Peyer's patch (tissue), 4 donors: Measurements from ENCODE around the gene TSGA10. TPM values are rescaled to one million over a fixed set of nuclear protein-coding genes. Genes with fewer than 3 reads are reported as not detected.
A peak's percentile ranks its signal among the peaks of the same experiment; 100 is the strongest.

Source experiments
- DNase-seq, 3 donors: peaks; one replicate each; pipeline ENCODE4 v3.0.0-alpha.2; 2017 to 2019
- H3K27ac ChIP-seq, 4 donors: fragments of 200-600 bp; sonication (generic); one replicate each; pipeline ENCODE4 v1.5.1; 2016 to 2019
- H3K27me3 ChIP-seq, 2 donors: fragments of 200-600 bp; sonication (generic); one replicate each; pipeline ENCODE4 v1.5.1; 2019
- H3K36me3 ChIP-seq, 3 donors: fragments of 200-600 bp; sonication (generic); one replicate each; pipeline ENCODE4 v1.5.1; 2016 to 2019
- H3K4me1 ChIP-seq, 4 donors: fragments of 200-600 bp; sonication (generic); one replicate each; pipeline ENCODE4 v1.5.1; 2016 to 2019
- H3K4me3 ChIP-seq, 4 donors: fragments of 200-600 bp; sonication (generic); 1 replicate in 3 of 4; 2 replicates in 1 of 4; pipeline ENCODE4 v1.5.1; 2016 to 2019; ENCODE audit warnings: mild to moderate bottlenecking in 1 of 4
- H3K9me3 ChIP-seq, 4 donors: fragments of 200-600 bp; sonication (generic); one replicate each; pipeline ENCODE4 v1.5.1; 2016 to 2019; ENCODE audit warnings: mild to moderate bottlenecking in 1 of 4
- CTCF ChIP-seq, 6 experiments: fragments of 450-650 bp in 4 of 6; fragments of 200-600 bp in 2 of 6; sonication (generic) in 1 of 6; IDR thresholded peaks; one replicate each; pipeline ENCODE4 v1.5.1; 2017 to 2019; ENCODE audit warnings: antibody characterized with exemption in 6 of 6, mild to moderate bottlenecking in 3 of 6, moderate library complexity in 1 of 6
- POLR2A ChIP-seq, 2 donors: fragments of 450-650 bp; IDR thresholded peaks; one replicate each; pipeline ENCODE4 v1.5.1; 2017; ENCODE audit warnings: antibody characterized with exemption in 2 of 2, mild to moderate bottlenecking in 2 of 2, moderate library complexity in 2 of 2
- total RNA-seq, 4 donors: library from RNA; depleted of rRNA; stranded (reverse); fragments of >200 nt; gene quantifications; one replicate each; pipeline ENCODE4 v1.1.0, GENCODE V29; 2016

Gene TSGA10
- total RNA-seq, 4 donors from 2014 or later: 6.7 to 21.5 (median 11.0) TPM

- TF ChIP-seq POLR2A (IDR thresholded peaks at IDR 0.05): no peak
- Histone ChIP-seq H3K36me3 (no peaks in the 10 kb centered on the region), H3K4me1 (no peaks in the 10 kb centered on the region), H3K4me3 (no peak overlapping the region), H3K27ac (no peak overlapping the region), H3K27me3 (no peaks in the 10 kb centered on the region), H3K9me3 (no peaks in the 10 kb centered on the region)
- no peak for DNase-seq
These were observed 69.3 kb downstream of the TSGA10 start for GRCh38 chr2:99085421-99085820.

GRCh38 chr2:99084256-99084655 lies 70.5 kb downstream of the TSGA10 start:
- no peaks in the 10 kb centered on the region for H3K27me3 ChIP-seq
- H3K36me3 ChIP-seq: no peaks in the 10 kb centered on the region
- no peak overlapping the region for H3K4me3 ChIP-seq
- H3K27ac ChIP-seq: no peak overlapping the region
- no peak for TF ChIP-seq CTCF (IDR thresholded peaks at IDR 0.05)
- no peak for TF ChIP-seq POLR2A (IDR thresholded peaks at IDR 0.05)
- DNase-seq: no peak
- no peaks in the 10 kb centered on the region for H3K9me3 ChIP-seq
- H3K4me1 ChIP-seq: no peaks in the 10 kb centered on the region

GRCh38 chr2:99081891-99082290 lies 72.9 kb downstream of the TSGA10 start:
- H3K4me1 ChIP-seq: no peaks in the 10 kb centered on the region
- no peak overlapping the region for H3K4me3 ChIP-seq
- no peaks in the 10 kb centered on the region for H3K27me3 ChIP-seq
- no peaks in the 10 kb centered on the region for H3K9me3 ChIP-seq
- TF ChIP-seq CTCF (IDR thresholded peaks at IDR 0.05) (no peak), POLR2A (IDR thresholded peaks at IDR 0.05) (no peak)
- DNase-seq: no peak
- no peak overlapping the region for H3K27ac ChIP-seq
- no peaks in the 10 kb centered on the region for H3K36me3 ChIP-seq

GRCh38 chr2:99079226-99079625 lies 75.5 kb downstream of the TSGA10 start:
- no peak overlapping the region for H3K4me3 ChIP-seq
- no peaks in the 10 kb centered on the region for H3K27me3 ChIP-seq
- TF ChIP-seq POLR2A (IDR thresholded peaks at IDR 0.05) (no peak), CTCF (IDR thresholded peaks at IDR 0.05) (no peak)

GRCh38 chr2:99072551-99072950 lies 82.2 kb downstream of the TSGA10 start:
- no peak overlapping the region for H3K4me3 ChIP-seq
- no peak for TF ChIP-seq POLR2A (IDR thresholded peaks at IDR 0.05)
- TF ChIP-seq CTCF (IDR thresholded peaks at IDR 0.05): no peak

More at GRCh38 chr2:99079226-99079625, 75.5 kb downstream of the TSGA10 start:
- no peak for DNase-seq
- H3K9me3 ChIP-seq: no peaks in the 10 kb centered on the region
- H3K27ac ChIP-seq: no peak overlapping the region
- no peaks in the 10 kb centered on the region for H3K4me1 ChIP-seq
- no peaks in the 10 kb centered on the region for H3K36me3 ChIP-seq

GRCh38 chr2:99067871-99068625 lies 86.7 kb downstream of the TSGA10 start:
- Histone ChIP-seq H3K27ac (no peak overlapping the region), H3K4me1 (peaks cover 0 to 6% (median 0%) of the 10 kb centered on the region in 4 donors), H3K4me3 (no peak overlapping the region), H3K9me3 (no peaks in the 10 kb centered on the region), H3K27me3 (no peaks in the 10 kb centered on the region), H3K36me3 (no peaks in the 10 kb centered on the region)
- DNase-seq: no peak
- TF ChIP-seq CTCF (IDR thresholded peaks at IDR 0.05): peak in 2 of 6 experiments; percentile 19 to 24
- no peak for TF ChIP-seq POLR2A (IDR thresholded peaks at IDR 0.05)

More at GRCh38 chr2:99072551-99072950, 82.2 kb downstream of the TSGA10 start:
- no peak for DNase-seq
- H3K36me3 ChIP-seq: no peaks in the 10 kb centered on the region
- no peak overlapping the region for H3K27ac ChIP-seq
- no peaks in the 10 kb centered on the region for H3K9me3 ChIP-seq
- no peaks in the 10 kb centered on the region for H3K27me3 ChIP-seq
- H3K4me1 ChIP-seq: no peaks in the 10 kb centered on the region
